Esophagus squamous epithelium (tissue), 4 donors: ENCODE data around the gene ARHGAP12.

Experiments used
- CTCF ChIP-seq, 6 experiments: fragments of 450-650 bp in 4 of 6; fragments of 200-600 bp in 2 of 6; sonication (generic) in 2 of 6; IDR thresholded peaks; one replicate each; pipeline ENCODE4 v1.5.1; 2016 to 2019; ENCODE audit warnings: antibody characterized with exemption in 6 of 6, mild to moderate bottlenecking in 4 of 6, moderate library complexity in 4 of 6
- POLR2A ChIP-seq, 4 donors: fragments of 450-650 bp; IDR thresholded peaks; one replicate each; pipeline ENCODE4 v1.6.1; 2017; ENCODE audit warnings: antibody characterized with exemption in 4 of 4, mild to moderate bottlenecking in 4 of 4, moderate library complexity in 3 of 4

- no peak for TF ChIP-seq CTCF (IDR thresholded peaks at IDR 0.05)
- no peak for TF ChIP-seq POLR2A (IDR thresholded peaks at IDR 0.05)
These were observed 61.0 kb downstream of the ARHGAP12 start for GRCh38 chr10:31867646-31868045.
